Smooth muscle cell (in vitro differentiated cells): ENCODE data around the gene COA8. TPM values are rescaled to one million over a fixed set of nuclear protein-coding genes. Genes with fewer than 3 reads are reported as not detected.

Experiments used
- DNase-seq: peaks from one replicate; lab custom pipeline; 2025; ENCODE audit not compliant: unreplicated experiment; lab: John Stamatoyannopoulos, UW
- H2AFZ ChIP-seq: fragments of 200-600 bp; sonication (generic); 2 replicates; pipeline ENCODE4 v1.6.0; 2016; ENCODE audit warnings: antibody characterized with exemption, low read depth, mild to moderate bottlenecking
- H3F3A ChIP-seq: fragments of 200-600 bp; sonication (generic); 2 replicates; pipeline ENCODE4 v1.6.0; 2017; ENCODE audit warnings: antibody characterized with exemption, low read depth
- H3K27ac ChIP-seq: fragments of 200-600 bp; sonication (generic); 2 replicates; pipeline ENCODE4 v1.5.1; 2016; ENCODE audit warnings: low read depth, mild to moderate bottlenecking
- H3K27me3 ChIP-seq: fragments of 200-600 bp; sonication (generic); 2 replicates; pipeline ENCODE4 v1.6.1; 2016; ENCODE audit warnings: low read depth, mild to moderate bottlenecking
- H3K36me3 ChIP-seq: fragments of 200-600 bp; sonication (generic); 2 replicates; pipeline ENCODE4 v1.5.1; 2016; ENCODE audit warnings: low read depth
- H3K4me1 ChIP-seq: fragments of 200-600 bp; sonication (generic); 2 replicates; pipeline ENCODE4 v1.5.1; 2016; ENCODE audit warnings: low read depth
- H3K4me2 ChIP-seq: fragments of 200-600 bp; sonication (generic); 2 replicates; pipeline ENCODE4 v1.6.0; 2016; ENCODE audit warnings: mild to moderate bottlenecking
- H3K4me3 ChIP-seq: fragments of 200-600 bp; sonication (generic); 2 replicates; pipeline ENCODE4 v1.5.1; 2016; ENCODE audit warnings: mild to moderate bottlenecking
- H3K79me2 ChIP-seq: fragments of 200-600 bp; sonication (generic); 2 replicates; pipeline ENCODE4 v1.6.0; 2016; ENCODE audit warnings: low read depth, mild to moderate bottlenecking
- H3K9ac ChIP-seq: fragments of 200-600 bp; sonication (generic); 2 replicates; pipeline ENCODE4 v1.6.0; 2016; ENCODE audit warnings: low read depth
- H3K9me3 ChIP-seq: fragments of 200-600 bp; sonication (generic); replicated peaks from 2 replicates; pipeline ENCODE4 v1.5.1; 2016; ENCODE audit warnings: low read depth
- H4K20me1 ChIP-seq: fragments of 200-600 bp; sonication (generic); 2 replicates; pipeline ENCODE4 v1.6.0; 2016; ENCODE audit warnings: low read depth
- WGBS: methylation state at CpG from one replicate; pipeline ENCODE4 v1.1.7; 2016; ENCODE audit warnings: low lambda C conversion rate; 5-methylcytosine and 5-hydroxymethylcytosine counted together
- polyA plus RNA-seq: library from polyadenylated mRNA; unstranded; fragments of >200 nt; fragmentation: Nextera tagmentation; extraction: Ambion mirVana; gene quantifications from 2 replicates; pipeline ENCODE4 v1.2.1, GENCODE V29; 2016
- total RNA-seq: library from RNA; depleted of rRNA; stranded (reverse); fragments of >200 nt; gene quantifications from 2 replicates; pipeline ENCODE4 v1.2.3, GENCODE V29; 2014
- TF ChIP-seq, protein P1 (sequence below): fragments of 200-600 bp; sonication (generic); IDR thresholded peaks from 2 replicates; pipeline ENCODE4 v1.5.1; 2017; ENCODE audit warnings: borderline replicate concordance, mild to moderate bottlenecking, antibody characterized with exemption; ENCODE audit not compliant: insufficient read depth, poor library complexity, severe bottlenecking

The COA8 gene
- total and polyA plus RNA-seq, 2 experiments from 2014 or later, result 33.4 to 69.9 TPM

DNA sequence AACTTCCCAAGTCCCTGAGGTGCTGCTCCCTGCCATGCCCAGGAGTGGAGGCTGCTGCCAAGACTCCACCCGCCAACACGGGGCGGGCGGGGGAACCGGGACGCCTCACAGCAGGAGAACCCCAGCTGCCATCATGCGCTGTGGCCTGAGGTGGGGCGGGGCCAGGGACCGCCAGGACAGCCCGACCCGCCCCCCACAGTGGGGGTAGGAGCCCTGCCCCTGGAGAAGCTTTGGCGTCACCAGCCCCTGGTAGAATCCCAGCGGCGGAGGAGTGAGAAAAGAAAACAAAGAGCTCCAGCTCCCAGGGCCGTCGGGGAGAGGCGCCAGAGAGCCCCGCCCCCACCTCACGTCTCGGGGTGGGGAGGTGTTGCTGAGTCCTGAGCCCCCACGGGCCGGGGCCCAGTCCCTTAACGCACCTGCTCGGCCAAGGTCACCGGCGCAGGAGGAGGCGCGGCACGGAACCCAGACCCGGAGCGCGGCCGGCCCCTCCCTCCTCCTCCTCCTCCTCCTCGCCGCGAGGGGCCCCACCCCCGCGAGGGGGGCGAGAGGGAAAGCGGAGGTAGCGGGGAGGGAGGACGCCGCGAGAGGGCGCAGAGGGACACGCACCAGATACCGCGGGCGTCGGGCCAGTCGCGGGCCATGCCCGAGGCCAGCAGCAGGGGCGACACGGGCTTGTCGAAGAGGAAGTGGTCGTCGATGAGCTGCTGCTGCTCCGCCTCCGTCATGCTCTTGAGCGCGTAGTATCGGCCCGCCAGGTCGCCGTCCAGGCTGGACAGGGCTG lies 41.9 kb upstream of the COA8 start:
- H3K4me2 ChIP-seq, result peak overlapping the region; percentile 93
- no peak overlapping the region for H2AFZ ChIP-seq
- no peaks in the 10 kb centered on the region for H3K36me3 ChIP-seq
- H3K27me3 ChIP-seq, result peaks cover 19% of the 10 kb centered on the region
- H3K4me3 ChIP-seq, result peak overlapping the region; percentile 56
- no peaks in the 10 kb centered on the region for H3K79me2 ChIP-seq
- WGBS, result 8% methylated on average over 41 of the region's 66 CpGs
- H3K9ac ChIP-seq, result peak overlapping the region; percentile 22
- TF ChIP-seq, protein P1, sequence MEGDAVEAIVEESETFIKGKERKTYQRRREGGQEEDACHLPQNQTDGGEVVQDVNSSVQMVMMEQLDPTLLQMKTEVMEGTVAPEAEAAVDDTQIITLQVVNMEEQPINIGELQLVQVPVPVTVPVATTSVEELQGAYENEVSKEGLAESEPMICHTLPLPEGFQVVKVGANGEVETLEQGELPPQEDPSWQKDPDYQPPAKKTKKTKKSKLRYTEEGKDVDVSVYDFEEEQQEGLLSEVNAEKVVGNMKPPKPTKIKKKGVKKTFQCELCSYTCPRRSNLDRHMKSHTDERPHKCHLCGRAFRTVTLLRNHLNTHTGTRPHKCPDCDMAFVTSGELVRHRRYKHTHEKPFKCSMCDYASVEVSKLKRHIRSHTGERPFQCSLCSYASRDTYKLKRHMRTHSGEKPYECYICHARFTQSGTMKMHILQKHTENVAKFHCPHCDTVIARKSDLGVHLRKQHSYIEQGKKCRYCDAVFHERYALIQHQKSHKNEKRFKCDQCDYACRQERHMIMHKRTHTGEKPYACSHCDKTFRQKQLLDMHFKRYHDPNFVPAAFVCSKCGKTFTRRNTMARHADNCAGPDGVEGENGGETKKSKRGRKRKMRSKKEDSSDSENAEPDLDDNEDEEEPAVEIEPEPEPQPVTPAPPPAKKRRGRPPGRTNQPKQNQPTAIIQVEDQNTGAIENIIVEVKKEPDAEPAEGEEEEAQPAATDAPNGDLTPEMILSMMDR, result peak; percentile 43
- H3K9me3 ChIP-seq, result no peaks in the 10 kb centered on the region
- peak; percentile 61 for DNase-seq
- H3K4me1 ChIP-seq, result peaks cover 17% of the 10 kb centered on the region
- peaks cover 6% of the 10 kb centered on the region for H4K20me1 ChIP-seq
- no peak overlapping the region for H3K27ac ChIP-seq
- H3F3A ChIP-seq, result no peaks in the 10 kb centered on the region

DNA sequence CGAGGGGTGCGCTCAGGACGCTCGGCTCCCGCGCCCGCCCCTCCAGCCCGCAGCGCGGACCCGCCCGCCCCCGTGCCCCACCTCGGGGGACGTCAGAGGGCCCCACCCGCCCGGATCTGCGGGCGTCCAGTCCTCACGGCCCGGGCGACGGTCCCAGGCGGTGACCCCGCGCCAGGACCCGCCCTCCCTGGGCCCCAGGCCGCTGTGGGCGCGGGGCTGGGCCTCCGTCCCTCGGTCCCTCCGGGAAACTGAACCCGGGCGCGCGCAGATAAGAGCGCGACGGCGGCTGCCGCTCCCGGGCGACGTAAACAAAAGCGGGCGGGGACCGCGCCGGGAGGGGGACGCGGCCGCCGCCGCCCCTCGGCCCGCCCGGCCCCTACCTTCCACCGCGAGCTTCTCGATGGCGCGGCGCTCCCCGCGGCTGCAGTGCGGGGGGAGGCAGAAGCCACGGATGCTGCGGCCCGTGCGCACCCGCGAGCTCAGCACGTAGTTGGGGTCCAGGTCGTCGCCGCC lies 41.3 kb upstream of the COA8 start:
- peaks cover 6% of the 10 kb centered on the region for H4K20me1 ChIP-seq
- DNase-seq, result no peak
- H3K27me3 ChIP-seq, result peaks cover 19% of the 10 kb centered on the region
- TF ChIP-seq, protein P1, result no peak
- no peak overlapping the region for H2AFZ ChIP-seq
- no peaks in the 10 kb centered on the region for H3K9me3 ChIP-seq
- no peaks in the 10 kb centered on the region for H3F3A ChIP-seq
- no peak overlapping the region for H3K27ac ChIP-seq
- H3K79me2 ChIP-seq, result no peaks in the 10 kb centered on the region
- WGBS, result under 1% methylated on average over 45 of the region's 77 CpGs
- no peaks in the 10 kb centered on the region for H3K36me3 ChIP-seq
- H3K4me3 ChIP-seq, result peak overlapping the region; percentile 56
- peak overlapping the region; percentile 22 for H3K9ac ChIP-seq
- H3K4me2 ChIP-seq, result peak overlapping the region; percentile 93
- peaks cover 17% of the 10 kb centered on the region for H3K4me1 ChIP-seq

DNA sequence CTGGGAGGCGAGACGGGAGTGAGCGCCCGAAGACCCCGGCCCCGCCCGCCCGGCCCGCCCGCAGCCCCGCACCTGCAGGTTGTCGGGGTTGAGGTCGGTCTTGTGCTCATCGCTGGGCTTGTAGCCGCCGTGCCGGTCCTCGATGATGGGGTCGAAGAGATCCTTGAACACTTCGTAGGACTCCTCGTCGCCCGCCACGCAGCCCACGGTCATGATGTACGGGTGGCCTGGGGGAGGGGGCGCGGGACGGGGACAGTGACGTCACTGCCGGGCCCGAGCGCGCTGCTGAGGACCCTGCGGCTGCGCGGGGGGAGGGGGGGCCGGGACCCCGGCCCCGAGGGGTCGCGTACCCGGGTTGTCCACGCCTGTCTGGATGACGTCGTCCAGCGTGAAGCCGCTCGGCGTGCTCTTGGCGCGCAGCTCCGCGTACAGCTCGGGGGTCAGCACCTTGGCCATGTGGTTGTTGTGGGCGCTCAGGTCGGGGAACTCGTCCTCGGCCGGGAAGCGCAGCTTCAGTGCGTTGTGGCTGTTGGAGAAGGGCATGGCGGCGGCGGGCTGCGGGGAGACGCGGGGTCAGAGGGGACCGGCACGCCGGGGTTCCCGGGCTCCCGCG lies 40.7 kb upstream of the COA8 start:
- Histone ChIP-seq H3K4me1 (peaks cover 17% of the 10 kb centered on the region), H3K79me2 (no peaks in the 10 kb centered on the region), H3K36me3 (no peaks in the 10 kb centered on the region), H3K9ac (peak overlapping the region; percentile 22), H4K20me1 (peaks cover 6% of the 10 kb centered on the region), H3K4me3 (peak overlapping the region; percentile 56), H2AFZ (no peak overlapping the region), H3F3A (no peaks in the 10 kb centered on the region), H3K27ac (no peak overlapping the region), H3K4me2 (peak overlapping the region; percentile 93), H3K27me3 (peaks cover 19% of the 10 kb centered on the region), H3K9me3 (no peaks in the 10 kb centered on the region)
- DNase-seq, result no peak
- TF ChIP-seq, protein P1, result no peak
- 1% methylated on average over 35 of the region's 74 CpGs for WGBS
